Spleen (tissue), 7 donors: ENCODE results near the gene STX12.

Experiments used
- POLR2A ChIP-seq, 3 donors: fragments of 450-650 bp; IDR thresholded peaks; one replicate each; pipeline ENCODE4 v1.5.1; 2017; ENCODE audit warnings: antibody characterized with exemption in 3 of 3, mild to moderate bottlenecking in 1 of 3
- TF ChIP-seq, protein P1 (sequence below), 11 experiments: fragments of 200-600 bp in 7 of 11; fragments of 450-650 bp in 4 of 11; sonication (generic) in 4 of 11; IDR thresholded peaks in 8 of 11; conservative IDR thresholded peaks in 3 of 11; 1 replicate in 7 of 11; 2 replicates in 4 of 11; pipeline versions ENCODE4 v1.4.0 to v1.8.0; 2016 to 2021; ENCODE audit warnings: antibody characterized with exemption in 11 of 11, inconsistent platforms in 4 of 11, mild to moderate bottlenecking in 1 of 11
- donor health status: DM: no; HTN: no; CAD: no; lungs with moderate emphysema.
- donor health status: DM: no; HTN: no; CAD: no.
- donor health status: DM: no; HTN: no; CAD: no.

DNA sequence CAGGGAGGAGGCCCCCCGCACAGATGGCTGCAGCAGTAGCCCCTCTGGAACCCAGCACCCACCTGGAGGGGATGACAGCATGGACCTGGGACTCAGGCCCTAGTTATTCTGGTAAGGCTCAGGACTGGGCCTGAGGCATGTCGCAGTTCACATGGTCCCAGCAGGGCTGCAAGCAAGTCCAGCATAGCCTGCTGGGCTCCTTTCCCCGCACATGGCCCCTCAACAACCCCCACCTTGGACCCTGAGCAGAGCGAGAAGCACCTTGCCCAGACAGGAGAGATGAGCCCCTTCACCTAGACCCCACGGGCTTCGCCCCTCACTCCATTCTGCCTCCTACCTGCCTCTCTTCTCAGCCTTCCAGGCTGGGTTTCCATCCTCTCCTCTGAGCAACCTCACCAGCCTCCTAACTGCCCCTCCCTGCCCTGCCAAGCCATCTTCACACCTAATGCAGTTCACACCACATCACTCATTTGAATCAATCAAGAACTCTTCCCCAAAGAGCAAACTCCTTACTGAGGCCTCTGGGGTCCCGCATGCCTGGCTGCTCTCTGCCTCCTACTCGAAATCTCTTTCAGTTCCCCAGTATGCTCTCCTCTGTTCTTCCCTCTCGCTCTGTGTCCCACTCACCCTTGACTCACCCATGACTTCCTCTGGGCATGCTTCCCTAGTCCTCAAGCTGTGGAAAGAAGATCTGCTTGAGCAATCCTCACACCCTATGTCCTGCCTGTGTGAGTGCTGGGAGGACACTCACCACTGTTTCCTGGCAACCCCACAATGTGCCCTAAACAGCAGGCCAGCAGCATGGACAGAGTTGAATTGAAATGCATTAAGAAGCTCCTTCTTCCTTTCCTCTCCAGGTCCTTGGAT, 89.9 kb downstream of the STX12 start:
- peak in 1 of 3 donors; percentile 33 for TF ChIP-seq POLR2A (IDR thresholded peaks at IDR 0.05)
- TF ChIP-seq, protein P1, sequence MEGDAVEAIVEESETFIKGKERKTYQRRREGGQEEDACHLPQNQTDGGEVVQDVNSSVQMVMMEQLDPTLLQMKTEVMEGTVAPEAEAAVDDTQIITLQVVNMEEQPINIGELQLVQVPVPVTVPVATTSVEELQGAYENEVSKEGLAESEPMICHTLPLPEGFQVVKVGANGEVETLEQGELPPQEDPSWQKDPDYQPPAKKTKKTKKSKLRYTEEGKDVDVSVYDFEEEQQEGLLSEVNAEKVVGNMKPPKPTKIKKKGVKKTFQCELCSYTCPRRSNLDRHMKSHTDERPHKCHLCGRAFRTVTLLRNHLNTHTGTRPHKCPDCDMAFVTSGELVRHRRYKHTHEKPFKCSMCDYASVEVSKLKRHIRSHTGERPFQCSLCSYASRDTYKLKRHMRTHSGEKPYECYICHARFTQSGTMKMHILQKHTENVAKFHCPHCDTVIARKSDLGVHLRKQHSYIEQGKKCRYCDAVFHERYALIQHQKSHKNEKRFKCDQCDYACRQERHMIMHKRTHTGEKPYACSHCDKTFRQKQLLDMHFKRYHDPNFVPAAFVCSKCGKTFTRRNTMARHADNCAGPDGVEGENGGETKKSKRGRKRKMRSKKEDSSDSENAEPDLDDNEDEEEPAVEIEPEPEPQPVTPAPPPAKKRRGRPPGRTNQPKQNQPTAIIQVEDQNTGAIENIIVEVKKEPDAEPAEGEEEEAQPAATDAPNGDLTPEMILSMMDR (IDR thresholded peaks at IDR 0.05 in 8 of 11, conservative IDR thresholded peaks at IDR 0.05 in 3 of 11) = peak in 2 of 11 experiments; percentile 3 to 29
